ENCODE measurements around the gene ABLIM2.

Gene ABLIM2

DNA sequence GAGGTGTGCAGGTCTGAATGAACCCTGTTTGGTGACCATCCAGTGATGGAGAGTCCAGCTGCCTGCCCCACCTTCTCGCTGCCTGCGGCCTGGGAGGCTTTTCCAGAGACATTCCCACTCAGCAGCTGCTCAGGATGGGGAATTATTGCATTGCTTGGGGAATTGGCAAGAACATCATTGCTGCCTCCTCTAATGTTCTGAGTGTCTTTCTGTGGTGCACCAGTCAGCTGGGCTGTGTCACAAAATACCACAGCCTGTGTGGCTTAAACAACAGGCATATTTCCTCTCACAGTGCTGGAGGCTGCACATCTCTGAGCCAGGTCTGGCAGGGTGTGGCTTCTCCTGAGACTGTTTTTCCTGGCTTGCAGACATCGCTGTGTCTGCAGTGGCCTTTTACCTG is 132.2 kb downstream of the ABLIM2 start:
- no peaks in the 10 kb centered on the region for H3F3A ChIP-seq (ENCODE audit: insufficient read depth)
- no peak overlapping the region for H2AFZ ChIP-seq (ENCODE audit: low read depth, low read length, severe bottlenecking)
- H3K79me2 ChIP-seq (ENCODE audit: insufficient read depth, low read length) = no peaks in the 10 kb centered on the region
- H3K9me3 ChIP-seq (ENCODE audit: insufficient read depth, low read length) = no peaks in the 10 kb centered on the region
- H3K36me3 ChIP-seq (ENCODE audit: low read length) = no peaks in the 10 kb centered on the region
- H3K9ac ChIP-seq (ENCODE audit: low read length) = no peak overlapping the region
- no peak for TF ChIP-seq EZH2phosphoT487 (conservative IDR thresholded peaks at IDR 0.05; ENCODE audit: low read length)
- TF ChIP-seq CTCF (IDR thresholded peaks at IDR 0.05; ENCODE audit: insufficient read depth, low read length, poor library complexity, severe bottlenecking) = no peak
- no peak overlapping the region for H3K4me2 ChIP-seq (ENCODE audit: low read depth, low read length, poor library complexity, severe bottlenecking)
- H3K27me3 ChIP-seq (ENCODE audit: low read length) = no peaks in the 10 kb centered on the region
- no peaks in the 10 kb centered on the region for H3K9me2 ChIP-seq (replicated peaks; ENCODE audit: insufficient read depth, low read length)
- no peak overlapping the region for H3K4me3 ChIP-seq (ENCODE audit: insufficient read depth, low read length, poor library complexity, severe bottlenecking)
- H3K27ac ChIP-seq (ENCODE audit: low read depth, low read length) = no peak overlapping the region
- no peaks in the 10 kb centered on the region for H4K20me1 ChIP-seq (ENCODE audit: low read depth, low read length)

DNA sequence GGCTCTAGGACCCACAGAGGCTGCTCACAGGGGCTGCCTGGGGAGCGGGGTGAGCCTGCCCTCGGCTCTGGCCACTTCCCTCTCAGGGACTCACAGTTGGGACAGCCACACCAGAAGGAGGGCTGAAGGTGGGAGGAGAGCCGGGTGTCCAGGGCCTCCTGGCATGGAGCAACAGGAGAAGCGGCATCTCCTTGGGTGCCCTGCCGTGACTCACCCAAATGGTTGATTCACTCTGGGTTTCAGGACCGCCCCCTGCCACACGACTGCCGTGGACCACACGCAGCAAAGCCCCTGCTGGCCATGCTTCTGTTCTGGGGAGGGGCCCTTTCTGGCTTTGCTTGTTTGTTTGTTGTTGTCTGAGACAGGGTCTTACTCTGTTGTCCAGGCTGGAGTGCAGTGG is 132.9 kb downstream of the ABLIM2 start:
- Histone ChIP-seq H3K4me2 (ENCODE audit: low read depth, low read length, poor library complexity, severe bottlenecking) (no peak overlapping the region), H3K9me3 (ENCODE audit: insufficient read depth, low read length) (no peaks in the 10 kb centered on the region), H3K9me2 (replicated peaks; ENCODE audit: insufficient read depth, low read length) (no peaks in the 10 kb centered on the region), H3K27me3 (ENCODE audit: low read length) (no peaks in the 10 kb centered on the region), H3K36me3 (ENCODE audit: low read length) (no peaks in the 10 kb centered on the region), H3K9ac (ENCODE audit: low read length) (no peak overlapping the region), H3K4me3 (ENCODE audit: insufficient read depth, low read length, poor library complexity, severe bottlenecking) (no peak overlapping the region), H2AFZ (ENCODE audit: low read depth, low read length, severe bottlenecking) (no peak overlapping the region), H3F3A (ENCODE audit: insufficient read depth) (no peaks in the 10 kb centered on the region), H3K27ac (ENCODE audit: low read depth, low read length) (no peak overlapping the region), H4K20me1 (ENCODE audit: low read depth, low read length) (no peaks in the 10 kb centered on the region), H3K79me2 (ENCODE audit: insufficient read depth, low read length) (no peaks in the 10 kb centered on the region)
- no peak for TF ChIP-seq CTCF (IDR thresholded peaks at IDR 0.05; ENCODE audit: insufficient read depth, low read length, poor library complexity, severe bottlenecking)

- H3K79me2 ChIP-seq (ENCODE audit: insufficient read depth, low read length) = no peaks in the 10 kb centered on the region
- H3K9me2 ChIP-seq (replicated peaks; ENCODE audit: insufficient read depth, low read length) = no peaks in the 10 kb centered on the region
- no peak overlapping the region for H3K4me3 ChIP-seq (ENCODE audit: insufficient read depth, low read length, poor library complexity, severe bottlenecking)
- TF ChIP-seq CTCF (IDR thresholded peaks at IDR 0.05; ENCODE audit: insufficient read depth, low read length, poor library complexity, severe bottlenecking) (no peak), EZH2phosphoT487 (conservative IDR thresholded peaks at IDR 0.05; ENCODE audit: low read length) (no peak)
- no peak overlapping the region for H3K4me2 ChIP-seq (ENCODE audit: low read depth, low read length, poor library complexity, severe bottlenecking)
- no peak overlapping the region for H3K9ac ChIP-seq (ENCODE audit: low read length)
- no peaks in the 10 kb centered on the region for H3K36me3 ChIP-seq (ENCODE audit: low read length)
- no peaks in the 10 kb centered on the region for H3K9me3 ChIP-seq (ENCODE audit: insufficient read depth, low read length)
- no peak overlapping the region for H2AFZ ChIP-seq (ENCODE audit: low read depth, low read length, severe bottlenecking)
- no peak overlapping the region for H3K27ac ChIP-seq (ENCODE audit: low read depth, low read length)
- H4K20me1 ChIP-seq (ENCODE audit: low read depth, low read length) = no peaks in the 10 kb centered on the region
- no peaks in the 10 kb centered on the region for H3F3A ChIP-seq (ENCODE audit: insufficient read depth)
- H3K27me3 ChIP-seq (ENCODE audit: low read length) = no peaks in the 10 kb centered on the region
Measured at GRCh38 chr4:8024073-8024786, 134.4 kb downstream of the ABLIM2 start.
